Type B pancreatic cell (in vitro differentiated cells): ENCODE data around the gene CCDC171. TPM values are rescaled to one million over a fixed set of nuclear protein-coding genes. Genes with fewer than 3 reads are reported as not detected.

Experiments
- DNase-seq: peaks from one replicate; pipeline ENCODE4 v3.0.0; 2021; ENCODE audit warnings: mixed read lengths; ENCODE audit not compliant: unreplicated experiment; ENCODE audit errors: extremely low spot score
- H3K27ac Mint-ChIP-seq: 2 replicates; pipeline ENCODE4 v1.8.0; 2021; ENCODE audit warnings: mild to moderate bottlenecking, mixed read lengths
- H3K27me3 Mint-ChIP-seq: 2 replicates; pipeline ENCODE4 v1.8.0; 2021; ENCODE audit warnings: mixed read lengths
- H3K36me3 Mint-ChIP-seq: 2 replicates; pipeline ENCODE4 v1.8.0; 2021; ENCODE audit warnings: mixed read lengths
- H3K4me1 Mint-ChIP-seq: one replicate; pipeline ENCODE4 v1.8.0; 2021; ENCODE audit warnings: mixed read lengths; ENCODE audit not compliant: unreplicated experiment
- H3K4me3 Mint-ChIP-seq: 2 replicates; pipeline ENCODE4 v1.8.0; 2021; ENCODE audit warnings: mild to moderate bottlenecking, mixed read lengths
- H3K9me3 Mint-ChIP-seq: 2 replicates; pipeline ENCODE4 v1.8.0; 2021; ENCODE audit warnings: mixed read lengths
- long read RNA-seq: library from polyadenylated mRNA; unstranded; transcript quantifications from one replicate; pipeline ENCODE4 v2.0.0, GENCODE V29; 2020
- total RNA-seq: library from RNA; stranded (reverse); gene quantifications from 2 replicates; pipeline ENCODE4 v1.2.1, GENCODE V29; 2021; ENCODE audit warnings: low replicate concordance
- TF ChIP-seq, protein P1 (sequence below): fragments of 200-600 bp; sonication (generic); conservative IDR thresholded peaks from 2 replicates; pipeline ENCODE4 v1.5.0; 2021; ENCODE audit warnings: antibody characterized with exemption, mild to moderate bottlenecking

Gene CCDC171
- 1.5 and 7.4 TPM in 2 replicates for total RNA-seq
- long read RNA-seq, partial matches to known transcripts: 2 of 5 reads
- long read RNA-seq, other reads (novel, unspliced or antisense): 3 of 5 reads

- Mint-ChIP-seq H3K4me1 (no peaks in the 10 kb centered on the region), H3K27ac (peak within 1 kb of the TSS; percentile 96), H3K4me3 (peak within 1 kb of the TSS; percentile 97), H3K9me3 (no peaks in the 10 kb centered on the region), H3K27me3 (no peaks in the 10 kb centered on the region), H3K36me3 (no peaks in the 10 kb centered on the region)
- DNase-seq: peak; percentile 94
- TF ChIP-seq, protein P1, sequence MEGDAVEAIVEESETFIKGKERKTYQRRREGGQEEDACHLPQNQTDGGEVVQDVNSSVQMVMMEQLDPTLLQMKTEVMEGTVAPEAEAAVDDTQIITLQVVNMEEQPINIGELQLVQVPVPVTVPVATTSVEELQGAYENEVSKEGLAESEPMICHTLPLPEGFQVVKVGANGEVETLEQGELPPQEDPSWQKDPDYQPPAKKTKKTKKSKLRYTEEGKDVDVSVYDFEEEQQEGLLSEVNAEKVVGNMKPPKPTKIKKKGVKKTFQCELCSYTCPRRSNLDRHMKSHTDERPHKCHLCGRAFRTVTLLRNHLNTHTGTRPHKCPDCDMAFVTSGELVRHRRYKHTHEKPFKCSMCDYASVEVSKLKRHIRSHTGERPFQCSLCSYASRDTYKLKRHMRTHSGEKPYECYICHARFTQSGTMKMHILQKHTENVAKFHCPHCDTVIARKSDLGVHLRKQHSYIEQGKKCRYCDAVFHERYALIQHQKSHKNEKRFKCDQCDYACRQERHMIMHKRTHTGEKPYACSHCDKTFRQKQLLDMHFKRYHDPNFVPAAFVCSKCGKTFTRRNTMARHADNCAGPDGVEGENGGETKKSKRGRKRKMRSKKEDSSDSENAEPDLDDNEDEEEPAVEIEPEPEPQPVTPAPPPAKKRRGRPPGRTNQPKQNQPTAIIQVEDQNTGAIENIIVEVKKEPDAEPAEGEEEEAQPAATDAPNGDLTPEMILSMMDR: no peak
Measured at GRCh38 chr9:15552636-15553527, at the start of gene CCDC171. TSS of gene CCDC171 (plus strand) at chr9:15553043. CDS start at chr9:15564089, 11,046 bp downstream.

GRCh38 chr9:15505921-15506320 lies 46.9 kb upstream of the CCDC171 start:
- H3K4me1 Mint-ChIP-seq: peaks cover 32% of the 10 kb centered on the region
- H3K4me3 Mint-ChIP-seq: no peak overlapping the region
- H3K27me3 Mint-ChIP-seq: no peaks in the 10 kb centered on the region
- no peak overlapping the region for H3K27ac Mint-ChIP-seq
- TF ChIP-seq, protein P1: no peak
- DNase-seq: no peak
- H3K9me3 Mint-ChIP-seq: no peaks in the 10 kb centered on the region
- H3K36me3 Mint-ChIP-seq: peaks cover 37% of the 10 kb centered on the region

- no peak for DNase-seq
- TF ChIP-seq, protein P1: no peak
- Mint-ChIP-seq H3K27ac (peak overlapping the region; percentile 80), H3K9me3 (no peaks in the 10 kb centered on the region), H3K36me3 (peaks cover 23% of the 10 kb centered on the region), H3K27me3 (no peaks in the 10 kb centered on the region), H3K4me3 (peak overlapping the region; percentile 91), H3K4me1 (peaks cover 30% of the 10 kb centered on the region)
Measured at GRCh38 chr9:15509931-15510788, 42.7 kb upstream of the CCDC171 start.

- H3K27ac Mint-ChIP-seq: peak within 1 kb of the TSS; percentile 99
- peak; percentile 85 for DNase-seq
- peak within 1 kb of the TSS; percentile 98 for H3K4me3 Mint-ChIP-seq
- H3K27me3 Mint-ChIP-seq: no peaks in the 10 kb centered on the region
- H3K4me1 Mint-ChIP-seq: peaks cover 30% of the 10 kb centered on the region
- peaks cover 18% of the 10 kb centered on the region for H3K36me3 Mint-ChIP-seq
- TF ChIP-seq, protein P1: peak; percentile 41
- no peaks in the 10 kb centered on the region for H3K9me3 Mint-ChIP-seq
Measured at GRCh38 chr9:15510789-15511575, 41.9 kb upstream of the CCDC171 start, which contains the start of gene PSIP1. TSS of gene PSIP1 (minus strand) at chr9:15510970. CDS start at chr9:15510188, 782 bp downstream.

- no peaks in the 10 kb centered on the region for H3K9me3 Mint-ChIP-seq
- TF ChIP-seq, protein P1: no peak
- H3K27me3 Mint-ChIP-seq: no peaks in the 10 kb centered on the region
- H3K4me3 Mint-ChIP-seq: peak overlapping the region; percentile 40
- DNase-seq: no peak
- peaks cover 30% of the 10 kb centered on the region for H3K4me1 Mint-ChIP-seq
- H3K27ac Mint-ChIP-seq: peak overlapping the region; percentile 21
- peaks cover 6% of the 10 kb centered on the region for H3K36me3 Mint-ChIP-seq
Measured at GRCh38 chr9:15512204-15512603, 40.6 kb upstream of the CCDC171 start.
